Stimulated activated CD4-positive, alpha-beta T cell treated with anti-CD3 and anti-CD28 coated beads, Interleukin-12 subunit alpha, Interleukin-12 subunit beta, amount 100 ng/mL, for 48 hours (primary cell): ENCODE measurements around the gene TNS3.

Experiments
- DNase-seq, 3 donors: peaks; one replicate each; pipeline ENCODE4 v3.0.0-alpha.2; 2020; ENCODE audit warnings: low read depth in 2 of 3, low spot score in 1 of 3

Gene TNS3

GRCh38 chr7:47292832-47293309 lies 289.0 kb downstream of the TNS3 start:
- DNase-seq = no peak

- peak in 2 of 3 donors; percentile 9 to 15 for DNase-seq
Observed at GRCh38 chr7:47291461-47292081, 290.3 kb downstream of the TNS3 start.

GRCh38 chr7:47290867-47291266 lies 291.0 kb downstream of the TNS3 start:
- DNase-seq = no peak

GRCh38 chr7:47290466-47290865 lies 291.4 kb downstream of the TNS3 start:
- DNase-seq = no peak

- no peak for DNase-seq
Observed at GRCh38 chr7:47288060-47288459, 293.9 kb downstream of the TNS3 start.

- DNase-seq = no peak
Observed at GRCh38 chr7:47285860-47286491, 295.9 kb downstream of the TNS3 start.

GRCh38 chr7:47284691-47285635 lies 296.9 kb downstream of the TNS3 start:
- no peak for DNase-seq

GRCh38 chr7:47283497-47284131 lies 298.3 kb downstream of the TNS3 start:
- DNase-seq = no peak

GRCh38 chr7:47282790-47283496 lies 299.0 kb downstream of the TNS3 start:
- no peak for DNase-seq

- DNase-seq = no peak
Observed at GRCh38 chr7:47281966-47282643, 299.8 kb downstream of the TNS3 start.

- DNase-seq = no peak
Observed at GRCh38 chr7:47281161-47281560, 300.8 kb downstream of the TNS3 start.

- DNase-seq = no peak
Observed at GRCh38 chr7:47280114-47280513, 301.8 kb downstream of the TNS3 start.

- DNase-seq = no peak
Observed at GRCh38 chr7:47278043-47278442, 303.9 kb downstream of the TNS3 start.

- no peak for DNase-seq
Observed at GRCh38 chr7:47277321-47277781, 304.6 kb downstream of the TNS3 start.

GRCh38 chr7:47273974-47274766 lies 307.7 kb downstream of the TNS3 start:
- no peak for DNase-seq

- DNase-seq = no peak
Observed at GRCh38 chr7:47273088-47273487, 308.8 kb downstream of the TNS3 start.

GRCh38 chr7:47271749-47272148 lies 310.2 kb downstream of the TNS3 start:
- DNase-seq = no peak

- no peak for DNase-seq
Observed at GRCh38 chr7:47268851-47269836, 312.8 kb downstream of the TNS3 start.
